ENCODE measurements around the gene THADA.

The THADA gene

GRCh38 chr2:43183743-43184142, 412.1 kb downstream of the THADA start:
- DNase-seq (ENCODE audit: low read depth), result no peak
- no peak overlapping the region for H3K4me3 ChIP-seq (ENCODE audit: low read length)
- no peak for TF ChIP-seq CTCF (conservative IDR thresholded peaks at IDR 0.05; ENCODE audit: low read length)

GRCh38 chr2:43180897-43181296, 414.9 kb downstream of the THADA start:
- no peak overlapping the region for H3K4me3 ChIP-seq (ENCODE audit: low read length)
- DNase-seq (ENCODE audit: low read depth), result no peak
- TF ChIP-seq CTCF (conservative IDR thresholded peaks at IDR 0.05; ENCODE audit: low read length), result no peak

All from AG10803 (cell line).